Activated CD8-positive, alpha-beta memory T cell treated with anti-CD3 and anti-CD28 coated beads, Interleukin-2, amount 50 U/mL, for 24 hours (primary cell): ENCODE results near the gene SLCO1A2.

Experiments used
- DNase-seq: peaks from one replicate; pipeline ENCODE4 v3.0.0-alpha.2; 2020; ENCODE audit errors: extremely low read depth

The SLCO1A2 gene

DNA sequence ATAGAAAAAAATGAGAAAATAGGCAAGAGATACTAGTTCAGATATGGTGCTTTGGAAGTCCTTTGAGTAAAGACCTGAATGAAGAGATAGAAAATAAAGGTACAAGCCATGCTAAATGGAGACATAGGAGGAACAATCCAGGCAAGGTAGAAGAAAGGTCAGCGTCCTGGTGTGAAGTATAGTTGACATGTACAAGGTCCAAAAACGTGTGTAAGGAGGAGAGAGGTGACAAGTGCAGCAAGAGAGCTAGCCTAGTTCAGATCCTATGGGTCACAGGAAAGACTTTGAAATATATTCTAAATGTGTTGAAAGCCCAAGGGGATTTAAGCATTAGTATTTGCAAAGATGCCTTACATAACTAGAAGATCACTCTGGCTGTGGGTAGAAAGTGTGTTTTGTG lies 115.5 kb downstream of the SLCO1A2 start:
- DNase-seq = no peak
